ENCODE data around the gene RELB. TPM values are rescaled to one million over a fixed set of nuclear protein-coding genes. Genes with fewer than 3 reads are reported as not detected.

Gene RELB
- total RNA-seq, 4 donors from 2014 or later = 1.4 to 16.5 (median 10.6) TPM

DNA sequence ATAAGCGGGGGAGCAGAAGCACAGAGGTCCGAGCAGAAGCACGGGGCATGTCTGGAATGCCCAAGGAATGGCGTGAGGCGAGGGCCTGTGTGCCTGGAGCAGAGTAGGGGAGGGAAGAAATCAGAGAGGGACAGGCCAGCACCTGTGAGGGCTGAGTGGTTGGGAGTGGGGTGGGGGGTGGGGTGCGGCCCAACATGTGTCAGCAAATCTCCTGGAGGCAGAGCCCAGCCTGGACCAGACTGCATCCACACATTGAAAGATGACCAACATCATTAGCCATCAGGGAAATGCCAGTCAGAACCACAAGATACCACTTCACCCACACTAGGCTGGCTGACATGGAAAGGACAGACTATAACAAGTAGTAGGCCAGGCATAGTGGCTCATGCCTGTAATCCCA, 48.8 kb downstream of the RELB start:
- no peaks in the 10 kb centered on the region for H3K27me3 ChIP-seq
- H3K36me3 ChIP-seq = peaks cover 45% of the 10 kb centered on the region
- no peak for DNase-seq (ENCODE audit: low spot score in 2 of 2)
- H3K4me3 ChIP-seq = no peak overlapping the region
- H3K4me1 ChIP-seq = peaks cover 45% of the 10 kb centered on the region
- H3K27ac ChIP-seq = no peak overlapping the region
- H3K9me3 ChIP-seq = no peaks in the 10 kb centered on the region
- 72% methylated on average over 6 of the region's 6 CpGs for WGBS
- TF ChIP-seq POLR2AphosphoS5 (IDR thresholded peaks at IDR 0.05) (no peak), EP300 (IDR thresholded peaks at IDR 0.05) (no peak), POLR2A (IDR thresholded peaks at IDR 0.05) (no peak)
- TF ChIP-seq, protein P1, sequence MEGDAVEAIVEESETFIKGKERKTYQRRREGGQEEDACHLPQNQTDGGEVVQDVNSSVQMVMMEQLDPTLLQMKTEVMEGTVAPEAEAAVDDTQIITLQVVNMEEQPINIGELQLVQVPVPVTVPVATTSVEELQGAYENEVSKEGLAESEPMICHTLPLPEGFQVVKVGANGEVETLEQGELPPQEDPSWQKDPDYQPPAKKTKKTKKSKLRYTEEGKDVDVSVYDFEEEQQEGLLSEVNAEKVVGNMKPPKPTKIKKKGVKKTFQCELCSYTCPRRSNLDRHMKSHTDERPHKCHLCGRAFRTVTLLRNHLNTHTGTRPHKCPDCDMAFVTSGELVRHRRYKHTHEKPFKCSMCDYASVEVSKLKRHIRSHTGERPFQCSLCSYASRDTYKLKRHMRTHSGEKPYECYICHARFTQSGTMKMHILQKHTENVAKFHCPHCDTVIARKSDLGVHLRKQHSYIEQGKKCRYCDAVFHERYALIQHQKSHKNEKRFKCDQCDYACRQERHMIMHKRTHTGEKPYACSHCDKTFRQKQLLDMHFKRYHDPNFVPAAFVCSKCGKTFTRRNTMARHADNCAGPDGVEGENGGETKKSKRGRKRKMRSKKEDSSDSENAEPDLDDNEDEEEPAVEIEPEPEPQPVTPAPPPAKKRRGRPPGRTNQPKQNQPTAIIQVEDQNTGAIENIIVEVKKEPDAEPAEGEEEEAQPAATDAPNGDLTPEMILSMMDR (IDR thresholded peaks at IDR 0.05) = no peak

DNA sequence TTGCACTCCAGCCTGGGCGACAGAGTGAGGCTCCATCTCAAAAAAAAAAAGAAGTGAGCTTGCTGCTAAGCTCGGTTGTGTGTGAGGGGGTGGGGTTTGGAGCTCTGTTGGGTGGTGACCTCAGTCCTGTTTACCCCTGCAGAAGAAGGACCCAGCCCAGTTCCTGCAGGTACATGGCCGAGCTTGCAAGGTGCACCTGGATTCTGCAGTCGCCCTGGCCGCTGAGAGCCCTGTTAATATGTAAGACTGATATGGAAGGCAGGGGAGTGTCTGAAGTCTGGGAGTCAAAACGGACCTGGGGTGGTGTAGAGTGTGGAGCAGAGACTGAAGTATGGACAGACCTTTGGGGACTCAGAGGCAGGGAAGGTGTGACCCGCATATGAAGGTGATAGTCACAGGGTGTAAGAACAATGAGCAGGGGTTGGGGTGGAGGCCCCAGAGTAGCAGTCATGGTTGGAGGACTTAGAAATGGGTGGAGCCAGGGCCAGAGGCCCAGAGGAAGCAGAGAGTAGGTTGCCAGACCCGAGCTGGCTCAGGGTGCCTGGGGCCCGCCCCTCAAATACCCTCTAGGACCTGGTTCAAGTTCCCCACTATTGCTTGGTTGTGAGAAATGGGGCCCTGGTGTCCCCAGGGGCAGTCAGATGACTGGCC, 50.8 kb downstream of the RELB start:
- no peaks in the 10 kb centered on the region for H3K9me3 ChIP-seq
- peak overlapping the region; percentile 22 for H3K27ac ChIP-seq
- no peaks in the 10 kb centered on the region for H3K27me3 ChIP-seq
- DNase-seq (ENCODE audit: low spot score in 2 of 2) = no peak
- no peak overlapping the region for H3K4me3 ChIP-seq
- H3K36me3 ChIP-seq = peaks cover 48% of the 10 kb centered on the region
- peaks cover 32% of the 10 kb centered on the region for H3K4me1 ChIP-seq
- TF ChIP-seq POLR2A (IDR thresholded peaks at IDR 0.05) (no peak), POLR2AphosphoS5 (IDR thresholded peaks at IDR 0.05) (no peak)
- TF ChIP-seq, protein P1 (IDR thresholded peaks at IDR 0.05) = no peak
- 60% methylated on average over 8 of the region's 9 CpGs for WGBS

- peaks cover 96% of the 10 kb centered on the region for H3K36me3 ChIP-seq
Measured at GRCh38 chr19:45056831-45057230, 55.6 kb downstream of the RELB start.

DNA sequence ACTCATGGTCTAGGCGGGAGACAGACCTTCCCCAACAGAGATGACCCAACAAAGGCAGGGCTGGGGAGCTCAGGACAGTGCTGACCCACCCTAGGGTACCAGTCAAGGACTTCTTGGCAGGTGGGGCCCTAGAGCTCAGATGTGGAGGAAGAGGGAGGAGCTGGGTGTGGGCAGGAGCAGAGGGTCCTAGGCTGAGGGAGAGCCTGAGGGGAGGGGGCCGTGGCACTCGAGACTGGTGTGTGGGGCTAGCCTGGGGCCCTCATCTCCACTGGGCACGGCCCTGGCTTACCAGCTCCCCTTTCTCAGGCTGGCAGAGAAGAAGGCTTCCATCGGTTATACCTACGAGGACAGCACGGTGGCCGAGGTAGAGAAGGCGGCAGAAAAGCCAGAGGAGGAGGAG, 56.2 kb downstream of the RELB start:
- Histone ChIP-seq H3K27me3 (no peaks in the 10 kb centered on the region), H3K27ac (no peak overlapping the region), H3K9me3 (no peaks in the 10 kb centered on the region), H3K4me3 (no peak overlapping the region), H3K36me3 (peaks cover 99% of the 10 kb centered on the region), H3K4me1 (peaks cover 9% of the 10 kb centered on the region)
- no peak for DNase-seq (ENCODE audit: low spot score in 2 of 2)
- TF ChIP-seq POLR2AphosphoS5 (IDR thresholded peaks at IDR 0.05) = no peak
- TF ChIP-seq EP300 (IDR thresholded peaks at IDR 0.05) = no peak
- TF ChIP-seq POLR2A (IDR thresholded peaks at IDR 0.05) = no peak
- TF ChIP-seq, protein P1 (IDR thresholded peaks at IDR 0.05) = no peak
- 87% methylated on average over 9 of the region's 9 CpGs for WGBS

More at GRCh38 chr19:45056831-45057230, 55.6 kb downstream of the RELB start:
- TF ChIP-seq EP300 (IDR thresholded peaks at IDR 0.05) (no peak), POLR2AphosphoS5 (IDR thresholded peaks at IDR 0.05) (no peak), POLR2A (IDR thresholded peaks at IDR 0.05) (no peak)
- TF ChIP-seq, protein P1 (IDR thresholded peaks at IDR 0.05) = no peak
- no peak overlapping the region for H3K27ac ChIP-seq
- no peak overlapping the region for H3K4me3 ChIP-seq
- peaks cover 15% of the 10 kb centered on the region for H3K4me1 ChIP-seq
- H3K9me3 ChIP-seq = no peaks in the 10 kb centered on the region
- no peak for DNase-seq (ENCODE audit: low spot score in 2 of 2)
- 92% methylated on average over 7 of the region's 8 CpGs for WGBS
- no peaks in the 10 kb centered on the region for H3K27me3 ChIP-seq

DNA sequence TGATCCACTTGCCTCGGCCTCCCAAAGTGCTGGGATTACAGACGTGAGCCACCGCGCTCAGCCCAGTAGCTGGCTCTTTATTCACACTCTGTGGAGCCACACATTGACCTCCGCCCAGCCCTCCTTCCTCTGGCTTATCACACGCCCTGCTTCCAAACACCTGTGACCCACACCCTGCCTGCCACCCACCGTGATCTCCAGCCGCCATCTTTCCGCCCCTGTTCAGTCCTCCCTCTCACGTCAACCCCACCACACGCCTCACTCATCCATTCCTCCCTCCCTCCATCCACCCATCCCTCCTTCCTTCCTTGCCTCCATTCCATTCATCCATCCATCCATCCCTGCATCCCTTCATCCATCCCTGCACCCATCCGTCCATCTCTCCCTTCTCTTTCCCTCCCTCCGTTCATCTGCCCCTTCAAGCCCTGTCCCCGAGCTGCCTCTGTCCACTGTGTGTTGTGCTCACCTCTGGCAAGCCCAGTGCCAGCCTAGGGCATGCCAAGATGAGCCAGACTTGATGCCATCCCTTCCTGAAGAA, 57.4 kb downstream of the RELB start:
- Histone ChIP-seq H3K4me1 (peaks cover 4% of the 10 kb centered on the region), H3K27ac (no peak overlapping the region), H3K9me3 (no peaks in the 10 kb centered on the region), H3K36me3 (peaks cover 98% of the 10 kb centered on the region), H3K27me3 (no peaks in the 10 kb centered on the region), H3K4me3 (no peak overlapping the region)
- 85% methylated on average over 14 of the region's 14 CpGs for WGBS
- no peak for TF ChIP-seq POLR2AphosphoS5 (IDR thresholded peaks at IDR 0.05)
- TF ChIP-seq POLR2A (IDR thresholded peaks at IDR 0.05) = no peak
- TF ChIP-seq, protein P1 (IDR thresholded peaks at IDR 0.05) = no peak
- no peak for TF ChIP-seq EP300 (IDR thresholded peaks at IDR 0.05)
- no peak for DNase-seq (ENCODE audit: low spot score in 2 of 2)

Data from suprapubic skin (tissue), 4 donors.